ENCODE results near the gene RNF44. TPM values are rescaled to one million over a fixed set of nuclear protein-coding genes. Genes with fewer than 3 reads are reported as not detected.

Gene RNF44
- total RNA-seq, 1 experiment from 2014 or later: 9.5 TPM

DNA sequence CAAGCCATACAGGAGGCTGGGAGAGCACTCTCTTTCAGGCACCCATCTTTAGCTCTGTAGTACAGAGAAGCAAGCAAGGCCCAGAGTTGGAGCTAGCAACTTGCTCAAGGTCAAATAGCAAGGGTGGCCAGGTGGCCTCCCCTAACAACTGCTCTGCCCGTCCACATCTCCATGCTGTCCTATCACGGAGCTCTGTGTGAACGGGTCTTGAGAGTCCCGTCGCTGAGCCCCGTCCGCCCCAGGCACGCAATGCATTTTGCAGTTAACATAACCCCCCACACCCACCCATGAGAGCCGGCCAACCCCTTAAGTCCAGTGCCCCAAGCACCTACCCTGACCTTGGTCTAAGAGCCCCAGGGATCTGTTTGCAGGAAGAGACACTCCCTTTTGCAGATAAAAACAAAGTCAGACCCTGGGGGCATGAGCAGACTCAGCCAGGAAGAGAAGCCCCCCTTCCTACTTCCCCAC, 1.5 kb downstream of the RNF44 start:
- DNase-seq (ENCODE audit: low read depth): peak; percentile 28

DNA sequence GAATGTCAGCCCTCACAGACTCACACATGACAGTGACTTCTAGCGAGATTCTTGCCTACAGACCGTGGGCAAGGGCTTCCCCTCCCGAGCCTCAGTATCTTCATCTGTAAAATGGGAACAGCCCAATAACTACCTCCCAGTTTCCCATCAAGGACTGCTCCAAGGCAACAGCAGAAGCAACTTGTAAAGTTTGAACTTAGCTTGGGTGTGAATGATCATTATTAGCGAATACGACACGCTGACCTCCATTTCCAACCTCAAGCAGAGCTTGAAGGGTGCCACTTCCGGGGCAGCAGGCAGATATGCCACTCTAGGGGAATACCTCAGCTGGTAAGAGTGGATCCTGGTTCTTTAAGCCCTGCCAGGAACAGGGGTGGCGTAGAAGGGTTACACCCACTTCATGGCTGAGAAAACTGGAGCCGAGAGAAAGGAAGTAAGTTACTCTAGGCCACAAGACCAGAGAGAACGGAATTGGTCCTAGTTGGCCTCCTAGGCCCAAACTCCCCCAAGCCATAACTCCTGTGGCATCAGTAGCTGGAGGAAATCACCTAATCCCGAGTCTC, 2.0 kb downstream of the RNF44 start:
- DNase-seq (ENCODE audit: low read depth): peak; percentile 58

DNA sequence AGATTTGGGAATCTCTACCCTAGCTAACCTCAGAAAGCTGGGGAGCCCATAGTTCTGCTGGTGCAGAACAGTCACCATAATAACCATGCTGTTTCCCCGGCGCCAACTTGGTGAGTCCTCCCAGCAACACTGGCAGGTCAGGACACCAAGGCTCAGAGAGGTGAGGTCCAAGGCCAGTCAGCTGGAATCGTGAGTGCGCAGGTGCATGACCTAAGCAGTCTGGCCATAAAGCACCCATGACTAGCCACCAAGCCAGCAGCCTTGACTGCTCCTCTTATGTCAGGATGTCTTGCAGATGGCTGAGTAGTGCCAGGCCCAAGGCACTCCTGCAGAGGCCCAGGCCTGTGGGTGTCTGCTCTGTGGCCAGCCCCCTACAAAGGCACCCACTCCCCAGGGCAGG, 2.6 kb downstream of the RNF44 start:
- no peak for DNase-seq (ENCODE audit: low read depth)

DNA sequence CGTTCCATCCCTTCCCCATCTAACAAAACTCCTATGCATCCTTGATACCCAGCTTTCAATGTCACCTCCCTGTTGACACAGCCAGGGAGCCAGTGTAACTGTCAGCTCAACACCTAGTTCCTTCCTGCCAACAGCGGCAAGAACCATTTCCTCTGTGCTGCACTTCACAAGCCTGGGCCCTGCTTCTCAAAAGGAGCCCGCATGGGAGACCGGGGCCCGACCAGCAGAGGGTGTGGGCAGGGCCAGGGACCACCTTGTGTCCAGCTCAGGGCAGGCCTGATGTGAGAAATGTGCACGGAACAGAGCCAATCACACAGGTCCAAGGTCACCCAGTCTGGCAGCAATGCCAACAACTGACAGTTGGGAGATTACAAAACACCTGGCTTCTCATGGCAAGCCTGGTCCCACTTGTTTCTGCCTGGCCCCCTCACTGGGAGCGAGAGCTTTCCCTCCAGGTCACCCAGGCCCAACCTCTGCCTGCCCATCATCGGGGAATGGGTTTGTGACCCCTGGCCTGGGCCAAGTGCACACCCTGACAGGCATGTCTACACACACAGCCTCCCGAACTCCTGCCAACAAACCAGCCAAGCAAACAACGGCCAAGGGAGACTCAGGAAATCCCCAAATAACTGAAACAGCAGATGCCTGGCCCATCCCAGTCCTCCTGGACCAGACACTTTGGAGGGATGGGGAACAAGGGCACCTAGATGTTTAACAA, 3.1 kb downstream of the RNF44 start:
- no peak for DNase-seq (ENCODE audit: low read depth)

DNA sequence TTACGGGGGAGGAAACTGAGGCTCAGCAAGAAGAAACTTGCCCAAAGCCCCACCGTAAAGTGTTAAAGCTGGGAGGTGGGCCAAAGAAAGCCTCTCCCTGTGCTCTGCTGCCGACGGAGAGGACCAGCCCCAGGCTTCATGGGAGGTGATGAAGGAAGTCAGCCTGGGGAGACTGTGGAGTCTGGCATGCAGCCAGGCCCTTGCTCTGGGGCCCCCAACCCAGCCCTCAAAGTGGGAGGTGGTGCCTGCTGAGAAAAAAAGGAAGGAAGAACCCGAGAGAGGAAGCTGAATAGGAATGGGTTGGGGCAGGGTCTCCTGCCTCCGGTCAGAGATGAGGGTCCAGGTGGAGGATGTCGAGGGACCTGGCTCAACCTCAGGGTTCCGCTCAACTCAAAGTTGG, 3.8 kb downstream of the RNF44 start:
- no peak for DNase-seq (ENCODE audit: low read depth)

DNA sequence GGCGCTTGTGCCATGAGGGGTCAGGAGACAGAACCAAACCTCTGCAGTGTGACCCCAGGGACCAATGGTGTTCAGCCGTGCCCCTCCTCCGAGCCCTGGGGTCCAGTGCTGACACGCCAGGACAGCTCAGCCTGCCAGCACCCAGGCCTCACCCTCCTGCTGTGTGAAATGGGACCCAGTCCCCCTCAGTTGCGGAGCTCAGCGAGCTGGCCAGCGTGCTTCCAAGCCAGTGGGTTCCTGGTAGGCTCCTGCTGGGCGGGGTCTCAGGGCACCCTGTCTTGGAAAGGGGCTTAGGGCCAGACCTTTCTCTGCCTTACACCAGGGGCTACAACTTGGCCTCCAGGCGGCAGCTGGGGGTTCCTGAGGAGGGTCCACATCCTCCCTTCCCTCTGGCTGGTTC, 4.4 kb downstream of the RNF44 start:
- no peak for DNase-seq (ENCODE audit: low read depth)

DNA sequence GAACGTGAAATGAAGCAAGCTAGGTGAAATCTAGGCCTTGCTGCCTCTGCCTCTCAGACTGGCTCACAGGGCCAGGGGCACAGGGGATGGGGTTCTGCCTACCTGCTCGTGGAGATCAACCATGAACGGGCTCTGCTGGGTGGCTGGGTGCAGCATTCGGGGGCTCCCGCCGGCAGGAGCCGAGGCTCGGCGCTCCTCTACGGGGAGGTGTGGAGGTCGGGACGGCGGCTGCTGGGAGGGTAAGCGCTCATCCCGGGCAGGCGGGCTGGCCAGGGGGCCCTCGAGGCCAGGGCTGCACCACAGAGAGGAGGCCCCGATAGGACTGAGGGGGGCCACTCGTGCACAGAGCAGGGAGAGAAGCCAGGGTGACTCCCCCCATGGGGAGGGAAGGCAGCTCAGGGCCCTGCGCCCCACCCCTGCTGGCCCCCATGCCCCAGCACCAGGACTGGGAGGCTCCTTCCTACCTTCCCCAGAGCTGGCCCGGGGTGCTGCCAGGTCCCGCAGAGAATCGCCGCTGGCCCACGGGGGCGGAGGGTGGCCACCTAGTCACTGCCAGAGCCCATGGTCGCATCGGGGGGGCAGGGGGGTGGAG, 5.2 kb downstream of the RNF44 start:
- no peak for DNase-seq (ENCODE audit: low read depth)

DNA sequence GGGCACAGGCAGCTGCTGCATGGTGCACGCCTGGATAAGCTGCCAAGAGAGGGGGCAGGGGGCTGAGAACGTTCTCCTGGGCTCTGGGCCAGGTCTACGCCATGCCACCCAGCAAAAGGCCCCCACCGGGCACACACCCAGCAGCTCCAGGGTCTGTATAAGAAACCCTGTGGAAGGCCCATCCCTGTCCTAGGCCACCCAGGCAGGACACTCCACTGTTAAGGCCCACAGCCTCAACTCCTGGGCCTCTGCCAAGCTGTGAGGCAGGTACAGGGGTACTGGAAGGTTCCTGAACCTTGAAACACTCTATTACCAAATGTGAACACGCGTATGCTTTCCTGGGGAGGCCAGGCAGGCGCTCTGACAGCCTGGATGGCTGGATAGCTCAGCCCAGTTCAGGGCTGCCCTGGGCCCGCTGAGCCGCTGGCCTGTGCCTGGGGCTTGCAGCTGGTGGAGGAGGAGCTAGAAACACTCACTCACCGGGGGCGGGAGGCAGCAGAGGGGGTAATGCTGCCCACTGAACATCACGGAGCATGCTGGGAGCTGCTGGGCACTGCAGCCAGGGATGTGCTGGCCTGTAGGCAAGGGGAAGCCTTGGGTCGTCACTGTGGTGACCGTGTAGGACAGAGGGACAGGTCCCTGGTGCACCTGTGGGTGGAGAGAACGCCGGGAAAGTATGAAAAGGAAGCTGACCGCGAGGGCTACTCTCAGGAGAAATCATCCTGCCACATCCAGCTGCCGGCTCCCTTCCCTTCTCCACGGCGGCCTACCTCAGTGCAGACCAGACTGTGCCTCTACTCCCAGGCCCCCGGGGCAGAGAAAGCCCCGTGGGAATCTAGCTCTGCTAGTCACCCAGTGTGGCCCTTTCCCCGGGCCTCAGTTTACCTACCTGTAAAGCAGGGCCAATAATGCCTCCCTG, 6.0 kb downstream of the RNF44 start:
- DNase-seq (ENCODE audit: low read depth): peak; percentile 38

DNA sequence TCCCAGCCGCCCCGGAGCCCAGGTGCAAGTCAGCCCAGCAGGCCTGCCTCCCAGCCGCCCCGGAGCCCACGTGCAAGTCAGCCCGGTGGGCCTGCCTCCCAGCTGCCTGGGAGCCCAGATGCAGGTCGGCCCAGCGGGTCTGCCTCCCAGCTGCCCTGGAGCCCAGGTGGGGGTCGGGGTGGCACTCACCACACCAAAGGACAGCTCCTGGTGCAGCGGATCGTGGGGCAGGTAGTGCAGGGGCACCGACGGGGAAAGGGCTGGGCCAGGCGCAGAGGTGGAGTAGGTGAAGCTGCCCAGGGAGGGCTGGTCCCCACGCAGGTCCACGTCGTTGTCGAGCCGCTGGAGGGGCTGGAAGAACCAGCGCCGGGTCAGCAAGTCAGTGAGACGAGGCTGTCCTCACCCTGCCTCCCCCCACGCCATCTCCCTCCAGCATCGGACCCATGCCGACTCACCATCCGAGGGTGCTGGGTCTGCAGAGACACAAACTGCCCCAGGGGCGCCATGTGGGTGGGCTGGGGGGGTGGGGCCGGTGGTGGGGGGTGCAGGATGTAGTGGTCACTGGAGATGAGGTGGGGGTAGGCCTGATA, 6.7 kb downstream of the RNF44 start:
- DNase-seq (ENCODE audit: low read depth): no peak

DNA sequence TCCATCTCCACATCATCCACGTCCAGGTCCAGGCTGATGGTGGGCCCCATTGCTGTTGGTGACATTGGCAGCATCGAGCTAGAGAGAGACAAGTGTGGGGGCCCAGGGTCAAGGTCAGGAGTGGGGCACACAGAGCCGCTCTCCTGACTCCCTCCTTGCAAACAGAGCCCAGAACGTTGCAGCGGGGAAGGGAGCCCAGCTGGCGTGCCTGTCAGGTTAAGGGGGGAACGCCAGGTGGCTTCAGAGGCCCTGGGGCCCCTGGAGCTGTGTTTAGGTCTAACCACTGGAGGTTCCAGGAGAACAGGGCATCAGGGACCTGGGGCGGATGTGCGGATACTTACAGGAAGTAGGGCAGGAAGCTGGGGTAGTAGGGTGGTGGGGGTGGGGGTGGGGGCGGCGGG, 7.5 kb downstream of the RNF44 start:
- no peak for DNase-seq (ENCODE audit: low read depth)

DNA sequence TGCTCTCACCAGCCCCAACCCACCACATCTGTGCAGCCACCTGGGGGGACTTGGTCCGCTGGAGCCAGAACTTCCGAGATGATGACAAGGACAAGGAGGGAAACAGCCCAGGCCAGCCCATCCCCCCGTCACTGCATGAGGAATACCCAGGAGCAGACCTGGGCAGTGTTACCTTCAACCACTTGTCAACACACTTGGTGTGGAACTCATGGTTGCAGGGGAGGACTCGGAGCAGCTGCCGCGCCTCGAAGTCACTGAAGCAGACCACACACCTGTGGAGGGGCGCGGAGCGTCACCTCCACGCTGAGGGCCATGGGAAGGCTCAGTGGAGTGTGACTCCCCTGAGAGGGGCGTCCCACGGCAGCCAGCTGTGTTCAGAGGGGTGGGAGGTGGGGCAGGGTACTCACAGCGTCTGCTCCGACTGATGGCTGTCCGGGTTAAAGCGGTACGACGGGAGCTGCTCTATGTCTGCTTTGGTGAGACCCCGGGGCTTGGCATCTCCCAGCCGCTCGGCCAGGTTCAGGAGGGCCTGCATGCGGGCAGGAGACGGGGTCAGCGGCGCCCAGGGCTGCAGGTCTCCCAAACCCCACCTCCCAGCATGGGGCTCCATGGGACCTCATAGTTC, 8.0 kb downstream of the RNF44 start:
- no peak for DNase-seq (ENCODE audit: low read depth)

DNA sequence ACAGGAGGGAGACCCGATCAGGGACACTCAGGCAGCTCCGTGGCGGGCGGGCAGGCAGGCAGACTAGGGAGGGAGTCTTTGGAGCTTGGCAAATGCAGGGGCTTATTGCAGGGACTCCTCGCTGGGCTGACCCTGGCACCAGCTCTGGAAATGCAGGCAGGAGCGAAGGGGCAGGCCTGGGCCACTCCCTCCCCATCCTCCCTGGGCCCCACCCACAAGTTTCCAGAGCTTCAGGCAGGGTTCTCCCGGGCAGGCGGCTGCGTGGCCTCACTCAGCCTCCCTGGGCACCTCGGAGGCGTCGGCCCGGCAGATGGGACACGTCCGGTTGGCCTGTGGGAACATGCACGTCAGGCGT, 8.5 kb downstream of the RNF44 start:
- DNase-seq (ENCODE audit: low read depth): no peak

DNA sequence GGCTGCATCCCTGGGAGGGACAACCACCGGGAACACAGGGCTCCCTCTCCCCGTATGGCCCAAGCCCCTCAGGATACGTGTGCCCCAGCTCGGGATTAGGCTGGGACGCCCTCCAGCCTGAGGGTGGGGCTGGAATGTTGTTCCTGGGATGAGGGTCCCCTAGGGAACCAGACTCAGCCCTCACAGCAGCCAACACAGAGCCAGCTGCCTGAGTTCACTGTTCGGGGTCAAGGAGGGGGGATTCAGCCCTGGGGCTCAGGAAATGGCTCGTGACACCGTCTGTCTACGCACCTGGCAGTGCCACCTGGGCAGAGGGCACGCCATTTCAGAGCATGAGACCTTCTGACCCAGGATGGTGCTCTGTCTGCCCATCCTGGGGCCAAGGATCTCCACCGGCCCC, 8.9 kb downstream of the RNF44 start:
- no peak for DNase-seq (ENCODE audit: low read depth)

DNA sequence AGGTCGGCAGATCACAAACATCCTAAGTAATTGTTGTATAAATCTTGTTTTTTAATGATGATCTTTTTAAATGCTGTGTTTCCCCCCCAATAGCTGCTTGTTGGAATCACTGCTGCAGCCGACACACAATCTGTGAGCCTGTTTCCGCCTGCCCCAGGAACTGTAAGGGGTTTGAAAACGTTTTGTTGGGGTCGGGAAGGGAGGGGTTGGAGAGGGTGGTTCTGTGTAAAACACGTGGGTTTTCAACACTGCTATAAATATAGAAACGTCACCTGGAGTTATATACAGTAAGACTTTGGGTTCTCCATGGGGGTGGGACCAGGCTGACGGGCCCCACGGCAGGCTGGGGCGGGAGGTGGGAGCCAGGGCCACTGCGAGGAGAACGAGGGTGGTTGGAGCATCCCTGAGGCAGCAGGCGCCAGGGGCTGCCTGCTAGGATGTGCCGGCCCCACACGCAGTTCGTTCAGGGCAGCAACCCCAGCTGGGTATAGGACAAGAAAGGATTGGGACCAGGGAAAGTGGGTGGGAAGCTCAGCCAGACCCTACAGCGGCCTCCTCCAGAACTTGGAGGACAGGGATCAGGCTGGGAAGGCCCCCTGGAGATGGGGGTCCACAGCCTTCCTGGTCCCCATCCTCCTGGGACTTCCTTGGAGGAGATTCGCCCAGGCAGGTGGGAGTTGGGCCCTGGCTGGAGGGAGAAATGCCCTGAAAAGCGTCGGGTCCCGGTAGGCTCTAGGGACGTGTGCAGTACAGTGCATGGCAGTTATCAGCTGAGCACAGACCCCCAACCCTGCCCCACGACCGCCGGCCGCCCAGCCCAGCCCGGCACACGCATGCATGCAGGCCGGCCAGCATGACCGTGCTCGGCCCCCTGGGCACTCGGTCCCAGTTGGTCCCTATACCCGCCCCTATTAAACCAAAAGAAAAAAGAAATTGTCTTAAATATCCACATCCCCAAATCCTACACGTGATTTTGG, 9.7 kb downstream of the RNF44 start:
- no peak for DNase-seq (ENCODE audit: low read depth)

DNA sequence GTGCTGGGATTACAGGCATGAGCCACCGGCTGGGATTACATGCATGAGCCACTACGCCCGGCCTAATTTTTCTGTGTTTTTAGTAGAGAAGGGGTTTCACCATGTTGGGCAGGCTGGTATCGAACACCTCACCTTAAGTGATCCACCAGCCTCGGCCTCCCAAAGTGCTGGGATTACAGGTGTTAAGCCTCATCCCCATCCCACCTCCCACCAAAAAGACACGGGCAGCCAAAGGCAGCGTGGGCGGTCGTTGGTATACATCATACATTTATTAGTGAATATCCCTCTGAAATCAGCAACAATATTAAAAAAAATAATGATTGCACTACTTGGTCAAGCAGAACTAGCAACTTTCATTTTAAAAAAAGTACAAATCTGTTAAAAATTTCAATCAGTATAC, 10.7 kb downstream of the RNF44 start:
- DNase-seq (ENCODE audit: low read depth): no peak

DNA sequence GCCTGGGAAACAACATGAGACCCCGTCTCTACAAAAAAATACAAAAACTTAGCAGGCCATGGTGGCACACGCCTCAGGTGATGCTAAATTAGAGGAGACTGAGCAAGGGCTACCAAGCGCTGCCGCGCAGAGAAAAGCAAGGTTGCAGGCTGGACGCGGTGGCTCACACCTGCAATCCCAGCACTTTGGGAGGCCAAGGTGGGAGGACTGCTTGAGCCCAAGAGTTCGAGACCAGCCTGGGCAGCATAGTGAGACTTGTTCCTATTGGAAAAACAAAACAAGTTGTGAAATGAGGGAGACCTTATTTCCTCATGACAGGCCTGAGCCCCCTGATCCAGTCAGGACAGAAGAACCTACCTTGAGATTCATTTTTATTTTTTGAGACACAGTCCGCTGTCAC, 11.5 kb downstream of the RNF44 start:
- DNase-seq (ENCODE audit: low read depth): no peak

DNA sequence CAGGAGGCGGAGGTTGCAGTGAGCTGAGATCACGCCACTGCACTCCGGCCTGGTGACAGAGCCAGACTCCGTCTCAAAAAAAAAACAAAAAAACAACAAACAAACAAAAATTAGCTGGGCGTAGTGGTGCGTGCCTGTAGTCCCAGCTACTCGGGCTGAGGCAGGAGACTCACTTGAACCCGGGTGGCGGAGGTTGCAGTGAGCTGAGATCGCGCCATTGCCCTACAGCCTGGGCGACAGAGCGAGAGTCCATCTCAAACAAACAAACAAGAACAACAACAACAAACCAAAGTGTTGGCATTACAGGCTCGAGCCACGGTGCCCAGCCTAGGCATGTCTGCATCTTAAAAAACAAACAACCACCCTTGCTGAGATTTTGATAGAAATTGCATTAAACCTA, 12.2 kb downstream of the RNF44 start:
- DNase-seq (ENCODE audit: low read depth): no peak

DNA sequence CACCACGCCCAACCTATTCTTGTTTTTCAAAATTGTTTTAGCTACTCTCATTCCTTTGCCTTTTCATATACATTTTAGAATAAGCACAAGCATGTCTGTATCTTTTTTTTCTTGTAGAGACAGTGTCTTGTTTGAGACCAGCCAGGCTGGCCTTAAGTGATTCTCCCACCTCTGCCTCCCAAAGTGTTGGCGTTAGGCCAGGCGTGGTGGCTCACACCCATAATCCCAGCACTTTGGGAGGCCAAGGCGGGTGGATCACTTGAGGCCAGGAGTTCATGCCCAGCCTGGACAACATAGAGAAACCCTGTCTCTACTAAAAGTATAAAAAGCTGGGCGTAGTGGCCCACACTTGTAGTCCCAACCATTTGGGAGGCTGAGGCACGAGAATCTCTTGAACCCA, 13.1 kb downstream of the RNF44 start:
- no peak for DNase-seq (ENCODE audit: low read depth)

DNA sequence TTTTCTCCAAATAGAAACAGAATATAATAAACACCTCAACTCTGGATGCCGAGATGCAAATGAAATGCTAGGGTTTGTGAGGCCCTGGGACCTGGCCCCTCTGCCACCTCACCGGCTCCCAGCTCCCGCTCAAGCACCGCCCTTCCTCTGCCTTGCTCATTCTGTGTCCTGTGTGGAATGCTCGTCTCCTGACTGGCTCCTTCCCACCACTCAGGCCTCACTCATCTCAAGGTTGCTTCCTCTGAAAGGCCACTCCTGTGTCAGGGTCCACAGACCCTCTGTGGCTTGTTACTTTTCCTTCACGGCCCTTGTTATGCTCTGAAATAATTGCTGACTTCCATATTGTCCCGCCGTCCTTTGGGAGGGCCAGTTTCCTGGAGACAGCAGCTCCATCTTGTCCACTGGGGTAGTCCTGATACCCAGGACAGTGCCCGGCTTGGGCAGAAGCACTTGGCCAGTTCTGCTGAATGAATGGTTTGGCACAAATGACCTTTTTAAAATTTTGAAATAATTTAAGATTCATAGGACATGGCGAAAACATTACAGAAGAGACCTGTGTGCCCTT, 15.4 kb downstream of the RNF44 start:
- DNase-seq (ENCODE audit: low read depth): no peak

DNA sequence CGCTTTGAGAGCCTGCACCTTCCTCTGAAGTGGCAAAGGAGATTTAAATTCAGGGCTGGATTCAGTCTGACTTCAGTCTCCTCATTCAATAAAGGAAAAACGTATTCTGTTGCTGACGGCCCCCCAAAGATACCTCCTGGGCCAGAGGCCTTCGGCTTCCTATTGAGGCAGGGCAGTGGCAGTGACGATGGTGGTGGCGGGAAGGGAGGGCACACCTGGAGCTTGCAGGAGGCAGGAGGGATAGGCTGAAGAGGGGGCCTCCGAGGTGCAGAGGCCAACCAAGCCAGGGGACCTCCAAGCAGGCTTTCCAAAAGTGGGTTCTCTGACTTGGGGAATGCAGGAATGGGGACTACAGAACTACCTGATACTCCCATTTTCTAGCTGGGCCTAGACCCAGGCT, 15.9 kb downstream of the RNF44 start:
- no peak for DNase-seq (ENCODE audit: low read depth)

Measured in Daoy (cell line).